ENCODE measurements around the gene ZBTB38.

The ZBTB38 gene, protein sequence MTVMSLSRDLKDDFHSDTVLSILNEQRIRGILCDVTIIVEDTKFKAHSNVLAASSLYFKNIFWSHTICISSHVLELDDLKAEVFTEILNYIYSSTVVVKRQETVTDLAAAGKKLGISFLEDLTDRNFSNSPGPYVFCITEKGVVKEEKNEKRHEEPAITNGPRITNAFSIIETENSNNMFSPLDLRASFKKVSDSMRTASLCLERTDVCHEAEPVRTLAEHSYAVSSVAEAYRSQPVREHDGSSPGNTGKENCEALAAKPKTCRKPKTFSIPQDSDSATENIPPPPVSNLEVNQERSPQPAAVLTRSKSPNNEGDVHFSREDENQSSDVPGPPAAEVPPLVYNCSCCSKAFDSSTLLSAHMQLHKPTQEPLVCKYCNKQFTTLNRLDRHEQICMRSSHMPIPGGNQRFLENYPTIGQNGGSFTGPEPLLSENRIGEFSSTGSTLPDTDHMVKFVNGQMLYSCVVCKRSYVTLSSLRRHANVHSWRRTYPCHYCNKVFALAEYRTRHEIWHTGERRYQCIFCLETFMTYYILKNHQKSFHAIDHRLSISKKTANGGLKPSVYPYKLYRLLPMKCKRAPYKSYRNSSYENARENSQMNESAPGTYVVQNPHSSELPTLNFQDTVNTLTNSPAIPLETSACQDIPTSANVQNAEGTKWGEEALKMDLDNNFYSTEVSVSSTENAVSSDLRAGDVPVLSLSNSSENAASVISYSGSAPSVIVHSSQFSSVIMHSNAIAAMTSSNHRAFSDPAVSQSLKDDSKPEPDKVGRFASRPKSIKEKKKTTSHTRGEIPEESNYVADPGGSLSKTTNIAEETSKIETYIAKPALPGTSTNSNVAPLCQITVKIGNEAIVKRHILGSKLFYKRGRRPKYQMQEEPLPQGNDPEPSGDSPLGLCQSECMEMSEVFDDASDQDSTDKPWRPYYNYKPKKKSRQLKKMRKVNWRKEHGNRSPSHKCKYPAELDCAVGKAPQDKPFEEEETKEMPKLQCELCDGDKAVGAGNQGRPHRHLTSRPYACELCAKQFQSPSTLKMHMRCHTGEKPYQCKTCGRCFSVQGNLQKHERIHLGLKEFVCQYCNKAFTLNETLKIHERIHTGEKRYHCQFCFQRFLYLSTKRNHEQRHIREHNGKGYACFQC (N-terminal part only)

DNA sequence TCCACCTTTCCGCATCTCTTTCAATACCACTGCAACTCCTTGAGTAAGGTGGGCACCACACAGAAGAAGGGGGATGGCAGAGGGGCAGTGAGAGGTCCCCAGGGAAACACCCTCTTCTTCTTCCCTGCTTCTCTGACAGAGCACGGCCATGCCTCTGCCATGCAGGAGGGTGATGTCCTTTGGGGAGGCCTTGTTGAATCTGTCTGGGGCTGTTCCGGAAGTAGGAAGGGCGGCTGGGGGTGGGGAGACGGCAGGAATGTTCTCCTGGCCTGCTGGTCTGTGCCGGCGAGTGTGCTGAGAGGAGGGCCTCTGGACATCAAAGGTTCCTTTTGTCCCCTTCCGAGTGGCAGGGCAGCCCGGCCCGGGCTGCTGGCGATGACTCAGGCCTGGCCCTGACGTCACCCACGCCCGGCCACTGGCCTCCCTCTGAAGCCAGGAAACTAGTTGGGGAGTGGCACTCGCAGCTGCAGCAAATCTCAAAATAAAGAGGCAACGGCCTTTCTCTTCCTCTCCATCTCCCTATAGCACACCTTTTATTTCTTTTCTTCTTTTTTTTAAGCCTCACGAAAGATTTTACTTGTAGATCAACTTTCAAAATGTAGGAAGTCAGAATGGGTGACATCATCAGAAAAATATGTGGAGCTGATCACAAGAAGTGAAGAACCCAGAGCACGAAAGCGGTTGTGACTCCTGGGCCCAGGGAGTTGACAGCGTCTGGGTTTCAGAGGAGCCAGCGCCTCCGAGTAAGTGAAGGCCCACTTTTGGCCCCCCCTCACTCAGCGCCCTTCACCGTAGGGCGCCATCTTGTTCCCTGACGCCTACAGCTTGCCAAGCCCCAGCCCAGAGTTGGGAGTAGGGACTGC, at the start of gene ZBTB38:
Gene ZBTB38 (plus strand): TSS at position 443 of the 863 bp plus-strand sequence. CDS start 73,885 bp downstream, outside the sequence.
- H3K4me3 ChIP-seq (ENCODE audit: low read depth, low read length): peak within 1 kb of the TSS; percentile 33
- DNase-seq (ENCODE audit: low read depth): peak; percentile 96

DNA sequence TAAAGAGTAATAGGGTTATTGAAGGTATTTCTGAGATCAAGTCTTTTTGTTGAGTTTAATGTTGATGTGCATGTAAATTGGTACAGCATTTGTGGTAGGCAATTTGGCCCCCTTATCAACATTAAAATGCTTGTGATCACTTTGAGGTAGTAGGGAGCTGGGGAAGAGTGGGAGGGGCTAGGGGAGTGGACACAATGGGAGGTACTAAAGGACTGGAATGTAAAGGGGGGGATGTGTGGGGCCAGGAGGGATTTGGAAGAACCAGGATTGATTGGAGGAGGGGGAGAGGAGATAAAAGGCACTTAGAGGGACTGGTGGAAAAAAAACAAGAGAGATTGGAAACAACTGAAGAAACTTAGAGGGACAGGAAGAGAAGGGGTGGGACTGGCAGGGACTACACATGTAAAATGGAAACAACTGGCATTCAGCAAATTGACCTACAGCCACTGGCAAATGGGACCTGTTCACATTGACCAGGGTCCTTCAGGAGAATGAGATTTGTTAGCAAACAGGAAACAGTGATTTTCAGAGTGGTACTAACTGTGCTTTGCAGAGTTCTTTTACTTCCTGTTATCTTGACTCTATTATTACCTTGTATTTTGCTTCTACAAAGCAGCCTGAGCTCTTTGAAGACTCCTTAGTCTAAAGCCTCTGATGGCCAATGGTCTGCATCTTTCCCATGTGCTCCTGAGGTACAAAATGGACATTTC, 47.8 kb upstream of the ZBTB38 start:
- DNase-seq (ENCODE audit: low read depth): no peak
- H3K4me3 ChIP-seq (ENCODE audit: low read depth, low read length): no peak overlapping the region

- H3K4me3 ChIP-seq (ENCODE audit: low read depth, low read length): no peak overlapping the region
- no peak for DNase-seq (ENCODE audit: low read depth)
Measured at GRCh38 chr3:141321109-141321497, 47.2 kb upstream of the ZBTB38 start.

GRCh38 chr3:141323936-141324704, 44.2 kb upstream of the ZBTB38 start:
- H3K4me3 ChIP-seq (ENCODE audit: low read depth, low read length): no peak overlapping the region
- DNase-seq (ENCODE audit: low read depth): no peak

DNA sequence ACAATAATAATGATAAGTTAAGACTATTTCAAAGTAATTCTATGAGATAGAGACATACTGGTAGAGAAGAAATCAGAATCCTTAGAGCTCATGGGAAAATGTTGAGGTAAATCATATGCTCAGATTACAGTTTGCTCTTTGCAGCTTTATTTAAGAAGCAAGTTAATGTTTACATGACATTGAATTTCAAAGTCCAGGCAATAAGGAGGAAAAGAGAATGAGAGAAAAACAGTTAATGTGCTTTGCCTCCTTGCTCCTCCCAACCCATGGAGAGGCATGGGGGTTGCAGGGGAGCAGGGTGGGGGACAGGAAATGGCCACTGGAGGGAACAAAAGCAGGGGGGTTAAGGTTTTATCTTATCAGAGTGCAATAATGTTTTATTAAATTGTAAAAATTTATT, 42.2 kb upstream of the ZBTB38 start:
- no peak overlapping the region for H3K4me3 ChIP-seq (ENCODE audit: low read depth, low read length)
- DNase-seq (ENCODE audit: low read depth): no peak

GRCh38 chr3:141326626-141327025, 41.7 kb upstream of the ZBTB38 start:
- H3K4me3 ChIP-seq (ENCODE audit: low read depth, low read length): no peak overlapping the region
- DNase-seq (ENCODE audit: low read depth): no peak

GRCh38 chr3:141328286-141329166, 39.8 kb upstream of the ZBTB38 start:
- no peak overlapping the region for H3K4me3 ChIP-seq (ENCODE audit: low read depth, low read length)
- DNase-seq (ENCODE audit: low read depth): no peak

GRCh38 chr3:141330235-141330634, 38.1 kb upstream of the ZBTB38 start:
- H3K4me3 ChIP-seq (ENCODE audit: low read depth, low read length): no peak overlapping the region
- no peak for DNase-seq (ENCODE audit: low read depth)

- no peak for DNase-seq (ENCODE audit: low read depth)
- H3K4me3 ChIP-seq (ENCODE audit: low read depth, low read length): no peak overlapping the region
Measured at GRCh38 chr3:141330718-141331376, 37.5 kb upstream of the ZBTB38 start.

DNA sequence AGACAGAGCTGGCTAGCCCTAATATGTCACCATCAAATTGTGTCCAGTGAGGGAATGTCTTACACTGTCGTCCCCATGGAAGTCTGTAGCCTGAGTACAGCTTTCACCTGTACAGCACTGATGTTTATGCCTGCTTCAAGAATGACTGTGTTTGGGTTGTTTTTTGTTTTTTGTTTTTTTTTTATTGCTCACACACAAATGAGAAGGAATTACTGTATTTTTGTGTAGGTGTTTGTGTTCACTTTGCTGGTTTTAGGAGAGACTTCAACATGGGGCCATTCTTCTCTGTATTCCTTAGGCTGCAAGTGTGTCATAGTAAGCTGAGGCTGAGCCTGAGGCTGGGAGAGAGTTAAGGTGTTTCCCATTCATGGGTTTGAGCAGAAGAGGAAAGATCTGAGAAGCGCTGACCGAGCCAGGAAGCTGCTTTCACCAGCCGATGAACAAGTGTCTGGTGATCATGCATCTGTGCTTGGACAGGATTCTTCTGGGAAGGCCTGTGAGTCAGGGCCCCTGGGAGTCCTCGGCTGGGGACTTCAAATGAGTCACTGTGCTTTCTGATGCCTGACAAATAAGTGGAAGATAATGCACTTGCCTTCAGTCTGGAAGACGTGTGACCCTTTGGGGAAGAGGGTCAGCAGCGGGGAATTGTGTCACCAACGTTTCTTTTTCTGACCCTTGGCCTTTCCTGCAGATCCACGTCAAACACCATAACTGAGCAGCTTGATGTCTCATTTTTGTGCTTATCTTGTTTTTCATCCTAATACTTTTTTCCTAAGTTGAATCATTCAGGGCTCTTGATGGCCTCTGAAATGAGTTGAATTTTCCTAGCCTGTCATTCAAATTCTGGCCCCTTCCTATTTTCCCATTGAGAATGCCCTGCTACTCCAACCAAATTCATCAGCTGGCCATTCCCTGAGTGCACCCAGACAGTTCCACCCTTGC, 36.7 kb upstream of the ZBTB38 start:
- H3K4me3 ChIP-seq (ENCODE audit: low read depth, low read length): no peak overlapping the region
- DNase-seq (ENCODE audit: low read depth): peak; percentile 97

DNA sequence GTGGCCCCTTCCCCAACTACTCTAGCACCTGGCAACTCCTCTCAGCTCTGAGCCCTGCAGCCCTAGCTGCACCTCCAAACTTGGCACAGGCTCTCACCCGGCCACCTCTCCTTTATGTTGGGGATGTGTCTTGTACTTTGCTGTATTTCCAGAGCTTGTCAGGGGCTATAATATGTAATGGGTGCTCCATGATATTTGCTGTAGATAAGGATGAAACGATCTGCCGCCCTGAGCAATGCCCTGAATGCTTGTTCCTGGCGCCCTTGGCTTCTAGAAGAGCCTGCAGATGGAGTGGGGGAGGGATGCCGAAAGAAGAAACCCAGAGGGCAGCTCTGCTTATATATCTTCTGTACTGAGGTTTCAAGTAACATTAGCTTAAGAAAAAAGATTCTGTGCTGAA, 35.9 kb upstream of the ZBTB38 start:
- no peak for DNase-seq (ENCODE audit: low read depth)
- no peak overlapping the region for H3K4me3 ChIP-seq (ENCODE audit: low read depth, low read length)

- H3K4me3 ChIP-seq (ENCODE audit: low read depth, low read length): no peak overlapping the region
- DNase-seq (ENCODE audit: low read depth): peak; percentile 81
Measured at GRCh38 chr3:141333836-141334626, 34.3 kb upstream of the ZBTB38 start.

DNA sequence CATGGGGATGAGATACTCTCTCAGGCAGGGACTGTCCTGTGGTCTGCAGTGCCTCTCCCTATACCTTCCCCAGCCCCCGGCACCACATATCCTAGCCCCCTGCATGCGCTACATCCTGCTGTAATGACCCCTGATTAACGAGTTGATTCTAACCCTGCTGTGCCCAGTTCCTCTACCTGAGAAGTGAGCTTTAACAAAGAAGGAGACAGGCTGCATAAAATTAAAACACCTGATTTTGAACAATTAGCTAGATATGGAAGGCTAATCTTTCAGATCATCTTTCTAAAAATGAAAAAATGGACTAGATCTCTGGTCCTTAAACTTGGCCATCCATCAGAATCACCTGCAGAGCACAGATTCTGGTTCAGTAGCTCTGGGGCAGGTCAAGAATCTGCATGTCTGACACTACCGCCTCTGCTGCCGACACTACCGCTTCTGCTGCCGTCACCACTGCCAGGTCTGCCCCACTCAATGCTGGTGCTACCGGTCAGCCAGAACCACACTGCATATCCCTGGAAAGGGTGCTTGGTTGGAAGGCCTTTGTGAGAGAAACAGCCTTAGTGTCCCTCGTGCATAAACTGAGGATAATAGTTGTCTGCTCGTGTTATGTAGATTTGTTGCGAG, 33.6 kb upstream of the ZBTB38 start:
- no peak overlapping the region for H3K4me3 ChIP-seq (ENCODE audit: low read depth, low read length)
- no peak for DNase-seq (ENCODE audit: low read depth)

GRCh38 chr3:141335531-141336061, 32.7 kb upstream of the ZBTB38 start:
- H3K4me3 ChIP-seq (ENCODE audit: low read depth, low read length): no peak overlapping the region
- peak; percentile 50 for DNase-seq (ENCODE audit: low read depth)

Measured in skeletal muscle cell (primary cell).